HEK293T (cell line): ENCODE results near the gene ARHGAP8.
A peak's percentile ranks its signal among the peaks of the same experiment; 100 is the strongest.

Source experiments
- CTCF ChIA-PET: fragments of 350-600 bp; formaldehyde crosslinking; extraction: SDS; loops from one replicate; lab custom pipeline; 2021; ENCODE audit warnings: antibody characterized with exemption, inconsistent platforms; lab: Yijun Ruan, JAX
- POLR2A ChIA-PET: fragments of 350-600 bp; formaldehyde crosslinking; extraction: SDS; loops from one replicate; lab custom pipeline; 2020; ENCODE audit warnings: antibody characterized with exemption, inconsistent platforms; lab: Yijun Ruan, JAX
- DNase-seq: peaks from one replicate; pipeline ENCODE4 v3.0.0; 2012; ENCODE audit warnings: mixed read lengths; ENCODE audit errors: extremely low spot score
- ARNT ChIP-seq: fragments of 450-650 bp; IDR thresholded peaks from 2 replicates; pipeline ENCODE4 v1.6.1; 2017; ENCODE audit warnings: mild to moderate bottlenecking
- BHLHE40 ChIP-seq: fragments of 450-650 bp; IDR thresholded peaks from 2 replicates; pipeline ENCODE4 v1.6.1; 2016; ENCODE audit warnings: mild to moderate bottlenecking, moderate library complexity, borderline replicate concordance
- CTBP1 ChIP-seq: fragments of 450-650 bp; IDR thresholded peaks from 2 replicates; pipeline ENCODE4 v1.6.1; 2016; ENCODE audit warnings: borderline replicate concordance
- ELF4 ChIP-seq: fragments of 450-650 bp; IDR thresholded peaks from 2 replicates; pipeline ENCODE4 v1.6.1; 2017; ENCODE audit warnings: antibody characterized with exemption
- FOXA1 ChIP-seq: fragments of 450-650 bp; IDR thresholded peaks from 2 replicates; pipeline ENCODE4 v1.6.1; 2016; ENCODE audit warnings: mild to moderate bottlenecking
- FOXK2 ChIP-seq: fragments of 450-650 bp; IDR thresholded peaks from 2 replicates; pipeline ENCODE4 v1.6.1; 2016; ENCODE audit warnings: mild to moderate bottlenecking
- FOXM1 ChIP-seq: fragments of 450-650 bp; IDR thresholded peaks from 2 replicates; pipeline ENCODE4 v1.6.1; 2017; ENCODE audit warnings: mild to moderate bottlenecking, borderline replicate concordance
- HDGF ChIP-seq: fragments of 450-650 bp; IDR thresholded peaks from 2 replicates; pipeline ENCODE4 v1.6.1; 2017; ENCODE audit warnings: antibody characterized with exemption, borderline replicate concordance
- L3MBTL2 ChIP-seq: fragments of 450-650 bp; conservative IDR thresholded peaks from 2 replicates; pipeline ENCODE4 v1.6.1; 2016; ENCODE audit warnings: mild to moderate bottlenecking
- LEF1 ChIP-seq: fragments of 450-650 bp; IDR thresholded peaks from 2 replicates; pipeline ENCODE4 v1.6.1; 2017; ENCODE audit warnings: mild to moderate bottlenecking, borderline replicate concordance
- NFRKB ChIP-seq: fragments of 450-650 bp; IDR thresholded peaks from 2 replicates; pipeline ENCODE4 v1.6.1; 2016; ENCODE audit warnings: mild to moderate bottlenecking, moderate library complexity
- SP1 ChIP-seq: fragments of 450-650 bp; IDR thresholded peaks from 2 replicates; pipeline ENCODE4 v1.6.1; 2017
- SUZ12 ChIP-seq: fragments of 450-650 bp; IDR thresholded peaks from 2 replicates; pipeline ENCODE4 v1.6.1; 2016; ENCODE audit warnings: mild to moderate bottlenecking
- TARDBP ChIP-seq: fragments of 450-650 bp; IDR thresholded peaks from 2 replicates; pipeline ENCODE4 v1.6.1; 2016
- ZNF384 ChIP-seq: fragments of 450-650 bp; IDR thresholded peaks from 2 replicates; pipeline ENCODE4 v1.6.1; 2016
- TF ChIP-seq, protein P1 (sequence below): fragments of 450-650 bp; IDR thresholded peaks from 2 replicates; pipeline ENCODE4 v1.6.1; 2016

The ARHGAP8 gene

DNA sequence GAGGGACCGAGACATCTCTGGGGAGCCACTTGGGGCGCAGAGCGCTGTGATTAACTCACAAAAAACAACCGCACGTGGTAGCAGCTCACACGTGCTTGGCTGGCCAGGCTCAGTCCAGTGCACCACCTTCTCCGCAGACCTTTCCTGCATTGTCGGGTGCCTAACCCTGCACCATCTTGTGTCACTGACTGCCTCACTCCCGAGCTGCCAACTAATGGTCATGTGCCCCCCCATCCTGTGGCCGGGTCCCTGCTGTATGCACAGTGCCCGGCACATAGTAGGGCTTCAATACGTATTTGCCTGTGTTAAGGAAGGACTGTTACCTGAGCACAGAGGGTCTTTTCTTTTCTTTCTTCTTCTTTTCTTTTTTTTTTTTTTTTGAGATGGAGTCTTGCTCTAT, 71.9 kb downstream of the ARHGAP8 start:
- ChIA-PET POLR2A (no interaction called here), CTCF (no interaction called here)
- DNase-seq, result no peak
- TF ChIP-seq HDGF (no peak), SUZ12 (no peak), NFRKB (no peak), L3MBTL2 (no peak), ARNT (no peak), TARDBP (no peak), FOXK2 (no peak), ELF4 (no peak), FOXA1 (no peak), SP1 (no peak), BHLHE40 (no peak), ZNF384 (no peak), FOXM1 (no peak), CTBP1 (no peak)
- TF ChIP-seq, protein P1, sequence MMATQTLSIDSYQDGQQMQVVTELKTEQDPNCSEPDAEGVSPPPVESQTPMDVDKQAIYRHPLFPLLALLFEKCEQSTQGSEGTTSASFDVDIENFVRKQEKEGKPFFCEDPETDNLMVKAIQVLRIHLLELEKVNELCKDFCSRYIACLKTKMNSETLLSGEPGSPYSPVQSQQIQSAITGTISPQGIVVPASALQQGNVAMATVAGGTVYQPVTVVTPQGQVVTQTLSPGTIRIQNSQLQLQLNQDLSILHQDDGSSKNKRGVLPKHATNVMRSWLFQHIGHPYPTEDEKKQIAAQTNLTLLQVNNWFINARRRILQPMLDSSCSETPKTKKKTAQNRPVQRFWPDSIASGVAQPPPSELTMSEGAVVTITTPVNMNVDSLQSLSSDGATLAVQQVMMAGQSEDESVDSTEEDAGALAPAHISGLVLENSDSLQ, result no peak

DNA sequence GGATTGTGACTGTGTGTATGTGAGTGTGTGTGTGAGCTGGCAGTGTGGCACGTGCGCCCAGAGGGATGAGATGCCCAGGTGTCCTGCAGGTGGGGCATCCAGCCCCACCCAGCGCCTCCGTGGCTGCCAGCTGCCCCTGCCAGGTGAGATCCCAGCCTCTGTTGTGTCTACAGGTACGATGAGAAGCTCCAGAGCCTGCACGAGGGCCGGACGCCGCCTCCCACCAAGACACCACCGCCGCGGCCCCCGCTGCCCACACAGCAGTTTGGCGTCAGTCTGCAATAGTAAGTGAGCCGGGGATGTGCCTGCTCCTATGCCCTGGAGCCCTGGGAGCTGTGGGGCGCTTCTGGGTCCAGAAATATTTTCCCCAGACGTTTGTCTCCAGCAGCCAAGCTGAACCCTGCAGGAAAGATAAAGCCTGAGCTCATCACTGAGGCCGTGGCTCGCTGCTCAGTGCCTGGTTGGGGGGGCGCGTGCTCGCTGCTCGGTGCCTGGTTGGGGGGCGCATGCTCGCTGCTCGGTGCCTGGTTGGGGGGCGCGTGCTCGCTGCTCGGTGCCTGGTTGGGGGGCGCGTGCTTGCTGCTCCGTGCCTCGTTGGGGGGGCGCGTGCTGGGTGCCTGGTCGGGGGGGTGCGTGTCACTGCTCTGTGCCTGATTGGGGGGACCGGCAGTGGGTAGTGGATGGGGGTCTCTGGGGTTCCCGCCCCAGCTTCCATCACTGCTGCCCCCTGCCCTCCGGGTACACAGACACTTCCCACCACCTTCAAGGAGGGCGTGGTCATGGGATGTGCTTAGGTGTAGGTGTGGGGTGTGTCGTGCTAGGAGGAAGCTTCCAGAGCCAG, 73.2 kb downstream of the ARHGAP8 start:
- no peak for DNase-seq
- ChIA-PET CTCF (interaction anchor here (0.6 kb wide), 1 partner anchor 282 kb away, joined by 3 read pairs; no protein-coding TSS in a partner anchor), POLR2A (no interaction called here)
- TF ChIP-seq TARDBP (no peak), BHLHE40 (no peak), FOXA1 (no peak), L3MBTL2 (no peak), ARNT (no peak), SP1 (no peak), SUZ12 (no peak), ELF4 (no peak), LEF1 (no peak), FOXK2 (no peak), FOXM1 (no peak), HDGF (no peak), NFRKB (no peak), CTBP1 (no peak), ZNF384 (no peak)
- TF ChIP-seq, protein P1, result no peak

DNA sequence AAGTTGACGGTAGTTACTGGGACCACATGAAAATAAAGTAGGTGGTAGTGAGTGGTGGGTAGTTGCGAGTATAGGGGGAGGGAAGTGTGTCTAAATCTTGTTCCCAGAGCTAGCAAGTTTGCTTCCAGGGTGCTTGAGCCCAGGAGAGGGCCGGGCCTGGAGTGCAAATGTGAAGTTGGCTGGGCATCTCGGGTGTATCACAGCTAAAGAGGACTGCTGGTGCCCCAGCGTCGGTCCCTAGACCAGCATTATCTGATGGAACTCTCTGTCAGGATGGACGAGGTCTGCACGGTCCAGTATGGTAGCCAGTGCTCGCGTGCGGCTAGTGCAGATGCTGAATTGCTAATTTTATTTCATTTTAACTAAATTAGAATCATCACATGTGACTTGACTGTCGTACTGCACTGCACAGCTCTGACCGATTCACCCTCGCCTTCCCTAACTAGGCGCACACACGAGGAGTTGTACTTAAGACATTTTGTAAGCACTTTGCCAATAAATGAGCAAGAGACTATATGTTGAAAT, 75.4 kb downstream of the ARHGAP8 start:
- POLR2A ChIA-PET, result no interaction called here

DNA sequence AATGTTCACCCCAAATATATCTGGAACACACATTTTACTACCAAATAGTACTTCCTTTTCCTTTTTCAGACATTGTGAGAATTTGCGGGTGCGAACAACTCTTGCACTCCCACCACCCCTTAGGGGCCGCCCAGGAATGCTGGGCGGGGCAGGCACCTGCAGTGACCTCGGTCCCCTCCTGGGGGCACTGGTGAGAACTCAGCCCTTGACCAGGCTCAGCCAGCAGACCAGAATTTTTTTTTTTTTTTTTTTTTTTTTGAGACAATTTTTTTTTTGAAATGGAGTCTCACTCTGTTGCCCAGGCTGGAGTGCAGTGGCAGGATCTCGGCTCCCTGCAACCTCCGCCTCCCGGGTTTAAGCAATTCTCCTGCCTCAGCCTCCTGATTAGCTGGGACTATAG, 75.8 kb downstream of the ARHGAP8 start:
- ChIA-PET CTCF (interaction anchor here (0.7 kb wide), 1 partner anchor 188 kb away, joined by 7 read pairs; no protein-coding TSS in a partner anchor), POLR2A (no interaction called here)
- peak; percentile 77 for DNase-seq
- peak; percentile 95 for TF ChIP-seq ZNF384
- no peak for TF ChIP-seq HDGF

More for the DNA sequence above, 75.4 kb downstream of the ARHGAP8 start:
- TF ChIP-seq ZNF384 (no peak), HDGF (no peak)
- TF ChIP-seq, protein P1, result no peak
- CTCF ChIA-PET, result interaction anchor here (0.9 kb wide), 1 partner anchor 31 kb away, joined by 3 read pairs; no protein-coding TSS in a partner anchor
- no peak for DNase-seq

DNA sequence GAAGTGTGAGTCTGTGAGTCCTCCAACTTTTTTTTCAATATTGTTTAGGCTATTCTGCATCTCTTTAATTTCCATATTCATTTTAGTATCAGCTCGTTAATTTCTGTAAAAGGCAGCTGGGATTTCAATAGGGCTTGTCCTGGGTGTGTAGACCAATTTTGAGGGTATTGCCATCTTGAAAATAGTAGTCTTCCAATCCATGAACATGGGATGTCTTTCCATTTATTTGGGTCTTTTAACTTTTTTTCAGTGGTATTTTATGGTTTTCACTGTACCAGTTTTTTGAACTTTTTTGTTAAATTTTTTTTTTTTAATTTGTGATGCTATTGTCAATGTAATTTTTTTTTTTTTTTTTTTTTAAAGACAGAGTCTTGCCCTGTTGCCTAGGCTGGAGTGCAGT, 79.5 kb downstream of the ARHGAP8 start:
- ChIA-PET CTCF (no interaction called here), POLR2A (no interaction called here)
- TF ChIP-seq FOXK2 (no peak), FOXM1 (no peak), ZNF384 (no peak), ELF4 (no peak), L3MBTL2 (no peak), SUZ12 (no peak), FOXA1 (no peak), ARNT (no peak), CTBP1 (no peak), NFRKB (no peak)
- TF ChIP-seq, protein P1, result no peak
- DNase-seq, result no peak

DNA sequence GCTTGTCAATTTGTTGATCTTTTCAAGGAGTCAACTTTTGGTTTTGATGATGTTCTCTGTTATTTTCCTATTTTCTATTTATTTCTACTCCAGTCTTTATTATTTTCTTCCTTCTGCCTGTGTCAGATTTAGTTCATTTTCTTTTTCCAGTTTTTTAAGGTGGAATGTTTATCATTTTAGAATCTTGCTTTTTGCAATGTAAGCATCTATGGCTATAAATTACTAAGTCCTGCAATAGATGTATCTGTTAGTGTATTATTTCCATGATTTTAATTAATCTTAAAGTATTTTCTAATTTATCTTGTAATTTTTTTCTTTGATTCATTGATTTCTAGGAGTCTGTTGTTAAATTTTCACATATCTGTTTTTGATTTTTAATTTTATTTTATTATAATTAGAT, 81.7 kb downstream of the ARHGAP8 start:
- TF ChIP-seq ELF4, result no peak
- TF ChIP-seq HDGF, result no peak
- TF ChIP-seq, protein P1, result no peak
- no peak for TF ChIP-seq TARDBP
- TF ChIP-seq SUZ12, result no peak
- no peak for TF ChIP-seq NFRKB
- TF ChIP-seq FOXM1, result no peak
- no peak for TF ChIP-seq FOXA1
- no peak for TF ChIP-seq ZNF384
- TF ChIP-seq SP1, result no peak
- TF ChIP-seq CTBP1, result no peak
- no peak for TF ChIP-seq LEF1
- no peak for TF ChIP-seq BHLHE40
- TF ChIP-seq L3MBTL2, result no peak
- no peak for TF ChIP-seq FOXK2
- TF ChIP-seq ARNT, result no peak
- ChIA-PET CTCF (no interaction called here), POLR2A (no interaction called here)
- no peak for DNase-seq
